Loucy (cell line): ENCODE results near the gene DLL3.

Source experiments
- H2AFZ ChIP-seq: fragments of 200-600 bp; sonication (generic); 2 replicates; pipeline ENCODE4 v1.6.0; 2016; ENCODE audit warnings: antibody characterized with exemption, mild to moderate bottlenecking, low read length, moderate library complexity
- H3F3A ChIP-seq: fragments of 200-600 bp; 2 replicates; pipeline ENCODE4 v1.6.0; 2016; ENCODE audit warnings: antibody characterized with exemption, low read depth, mild to moderate bottlenecking
- H3K27me3 ChIP-seq: fragments of 200-600 bp; sonication (generic); 2 replicates; pipeline ENCODE4 v1.6.1; 2014; ENCODE audit warnings: low read length, mild to moderate bottlenecking; ENCODE audit not compliant: insufficient read depth, poor library complexity, severe bottlenecking
- H3K36me3 ChIP-seq: fragments of 200-600 bp; sonication (generic); 2 replicates; pipeline ENCODE4 v1.6.1; 2016; ENCODE audit warnings: low read length; ENCODE audit not compliant: insufficient read depth
- H3K4me1 ChIP-seq: fragments of 200-600 bp; sonication (generic); 2 replicates; pipeline ENCODE4 v1.5.1; 2014; ENCODE audit warnings: low read length, mild to moderate bottlenecking; ENCODE audit not compliant: insufficient read depth, poor library complexity, severe bottlenecking
- H3K4me2 ChIP-seq: fragments of 200-600 bp; sonication (generic); 2 replicates; pipeline ENCODE4 v1.6.0; 2014; ENCODE audit warnings: antibody characterized with exemption, low read length, low read depth, mild to moderate bottlenecking; ENCODE audit not compliant: poor library complexity, severe bottlenecking
- H3K4me3 ChIP-seq: fragments of 200-600 bp; sonication (generic); 2 replicates; pipeline ENCODE4 v1.5.1; 2014; ENCODE audit warnings: low read length, mild to moderate bottlenecking, mixed read lengths; ENCODE audit not compliant: poor library complexity, severe bottlenecking
- H3K79me2 ChIP-seq: fragments of 200-600 bp; sonication (generic); 2 replicates; pipeline ENCODE4 v1.6.1; 2014; ENCODE audit warnings: low read length; ENCODE audit not compliant: insufficient read depth
- H3K9ac ChIP-seq: fragments of 200-600 bp; sonication (generic); 2 replicates; pipeline ENCODE4 v1.6.0; 2014; ENCODE audit warnings: mild to moderate bottlenecking, low read depth, low read length, moderate library complexity; ENCODE audit not compliant: poor library complexity, severe bottlenecking
- H3K9me2 ChIP-seq: fragments of 200-600 bp; sonication (generic); replicated peaks from 2 replicates; pipeline ENCODE4 v1.6.1; 2016; ENCODE audit warnings: low read depth, low read length, mixed read lengths
- H3K9me3 ChIP-seq: fragments of 200-600 bp; sonication (generic); 2 replicates; pipeline ENCODE4 v1.6.1; 2014; ENCODE audit warnings: mild to moderate bottlenecking, antibody characterized with exemption, low read length, low read depth; ENCODE audit not compliant: insufficient read depth
- H4K20me1 ChIP-seq: fragments of 200-600 bp; sonication (generic); 2 replicates; pipeline ENCODE4 v1.6.0; 2014; ENCODE audit warnings: antibody characterized with exemption, low read length, mild to moderate bottlenecking; ENCODE audit not compliant: insufficient read depth, poor library complexity, severe bottlenecking
- EZH2phosphoT487 ChIP-seq: fragments of 200-600 bp; IDR thresholded peaks from 2 replicates; pipeline ENCODE4 v1.6.1; 2018; ENCODE audit warnings: antibody characterized with exemption, mild to moderate bottlenecking, moderate library complexity, borderline replicate concordance
- TF ChIP-seq, protein P1 (sequence below): fragments of 200-600 bp; sonication (generic); conservative IDR thresholded peaks from 2 replicates; pipeline ENCODE4 v1.5.1; 2014; ENCODE audit warnings: mild to moderate bottlenecking, antibody characterized with exemption, low read length

DLL3 gene

DNA sequence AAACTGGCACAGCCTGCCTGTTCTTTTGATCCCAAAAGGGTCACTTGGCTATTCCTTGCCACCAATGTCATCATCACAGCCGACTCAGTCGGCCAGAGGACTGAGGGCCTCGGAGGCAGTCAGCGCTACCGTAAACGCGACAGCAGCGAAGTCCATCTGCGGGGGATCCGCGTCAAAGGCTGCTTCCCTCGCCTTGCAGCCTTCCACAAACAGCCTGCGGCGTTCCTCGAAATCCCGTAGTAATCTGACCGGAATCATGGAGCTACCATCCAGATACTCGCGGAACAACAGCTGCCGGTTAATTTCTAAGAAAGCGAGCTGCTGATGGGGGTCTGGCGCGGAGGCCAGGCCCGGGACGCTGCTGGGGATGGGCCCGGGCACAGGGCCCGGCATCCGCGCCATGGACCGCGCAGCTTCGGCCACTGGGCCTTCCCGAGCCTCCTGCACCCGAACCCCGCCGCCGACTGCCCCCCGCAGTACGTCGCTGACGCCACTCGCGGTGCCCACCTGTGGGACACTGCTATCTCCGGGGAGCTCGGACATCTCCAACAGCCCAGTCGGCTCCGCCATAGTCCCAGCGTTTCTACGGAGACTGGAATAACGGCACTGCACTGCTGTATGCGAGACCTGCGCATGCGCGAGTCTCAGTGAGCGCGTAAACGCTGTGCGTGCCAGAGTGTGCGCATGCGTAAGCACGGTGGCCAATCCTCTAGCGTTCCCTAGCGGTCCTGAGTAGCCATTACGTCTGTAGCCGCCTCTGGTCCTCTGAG is 33.7 kb downstream of the DLL3 start, which contains the start of gene EID2B:
Gene EID2B, minus strand, starts transcription at position 620 of the 770 bp plus-strand sequence. Its CDS starts 50 bp downstream, at position 570.
- Histone ChIP-seq H3K9me2 (no peaks in the 10 kb centered on the region), H3K9me3 (no peaks in the 10 kb centered on the region), H3K27me3 (no peaks in the 10 kb centered on the region), H3K79me2 (peaks cover 27% of the 10 kb centered on the region), H3K4me2 (peak within 1 kb of the TSS; percentile 69), H2AFZ (peak within 1 kb of the TSS; percentile 94), H3K4me1 (peaks cover 8% of the 10 kb centered on the region), H3K36me3 (no peaks in the 10 kb centered on the region), H3K4me3 (peak within 1 kb of the TSS; percentile 88), H4K20me1 (no peaks in the 10 kb centered on the region), H3F3A (no peaks in the 10 kb centered on the region), H3K9ac (peak within 1 kb of the TSS; percentile 86)
- TF ChIP-seq, protein P1, sequence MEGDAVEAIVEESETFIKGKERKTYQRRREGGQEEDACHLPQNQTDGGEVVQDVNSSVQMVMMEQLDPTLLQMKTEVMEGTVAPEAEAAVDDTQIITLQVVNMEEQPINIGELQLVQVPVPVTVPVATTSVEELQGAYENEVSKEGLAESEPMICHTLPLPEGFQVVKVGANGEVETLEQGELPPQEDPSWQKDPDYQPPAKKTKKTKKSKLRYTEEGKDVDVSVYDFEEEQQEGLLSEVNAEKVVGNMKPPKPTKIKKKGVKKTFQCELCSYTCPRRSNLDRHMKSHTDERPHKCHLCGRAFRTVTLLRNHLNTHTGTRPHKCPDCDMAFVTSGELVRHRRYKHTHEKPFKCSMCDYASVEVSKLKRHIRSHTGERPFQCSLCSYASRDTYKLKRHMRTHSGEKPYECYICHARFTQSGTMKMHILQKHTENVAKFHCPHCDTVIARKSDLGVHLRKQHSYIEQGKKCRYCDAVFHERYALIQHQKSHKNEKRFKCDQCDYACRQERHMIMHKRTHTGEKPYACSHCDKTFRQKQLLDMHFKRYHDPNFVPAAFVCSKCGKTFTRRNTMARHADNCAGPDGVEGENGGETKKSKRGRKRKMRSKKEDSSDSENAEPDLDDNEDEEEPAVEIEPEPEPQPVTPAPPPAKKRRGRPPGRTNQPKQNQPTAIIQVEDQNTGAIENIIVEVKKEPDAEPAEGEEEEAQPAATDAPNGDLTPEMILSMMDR = peak; percentile 91
- TF ChIP-seq EZH2phosphoT487 = no peak

DNA sequence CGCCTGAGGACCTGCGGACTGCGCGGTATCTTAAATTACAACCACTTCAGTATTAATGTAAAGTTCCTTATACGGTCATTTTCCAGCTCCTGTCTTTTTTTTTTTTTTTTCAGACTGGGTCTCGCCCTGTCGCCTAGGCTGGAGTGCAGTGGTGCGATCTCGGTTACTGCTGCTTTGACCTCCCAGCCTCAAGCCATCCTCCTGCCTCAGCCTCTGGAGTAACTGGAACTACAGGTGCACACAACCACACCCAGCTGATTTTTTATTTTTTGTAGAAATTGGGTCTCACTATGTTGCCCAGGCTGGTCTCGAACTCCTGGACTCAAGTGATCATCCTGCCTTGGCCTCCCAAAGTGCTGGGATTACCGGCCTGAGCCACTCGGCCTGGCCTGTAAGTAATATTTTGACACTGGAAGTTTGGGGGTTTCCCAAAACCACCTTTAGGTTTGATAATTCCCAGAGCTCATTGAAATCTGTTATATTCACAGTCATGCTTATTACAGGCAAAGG is 34.3 kb downstream of the DLL3 start:
- Histone ChIP-seq H3K4me2 (no peak overlapping the region), H3F3A (no peaks in the 10 kb centered on the region), H2AFZ (0 out of 2 replicates have a peak overlapping the region, but pooled peaks have one; percentile 34), H4K20me1 (no peaks in the 10 kb centered on the region), H3K9ac (no peak overlapping the region), H3K36me3 (no peaks in the 10 kb centered on the region), H3K27me3 (no peaks in the 10 kb centered on the region), H3K9me2 (no peaks in the 10 kb centered on the region), H3K9me3 (no peaks in the 10 kb centered on the region), H3K4me1 (peaks cover 8% of the 10 kb centered on the region), H3K4me3 (no peak overlapping the region), H3K79me2 (peaks cover 32% of the 10 kb centered on the region)
- no peak for TF ChIP-seq EZH2phosphoT487
- TF ChIP-seq, protein P1 = no peak

- Histone ChIP-seq H3K79me2 (peaks cover 40% of the 10 kb centered on the region), H3K9me2 (no peaks in the 10 kb centered on the region), H3K4me3 (no peak overlapping the region), H3K4me1 (peaks cover 15% of the 10 kb centered on the region), H3K4me2 (no peak overlapping the region), H3F3A (no peaks in the 10 kb centered on the region), H2AFZ (no peak overlapping the region), H3K9me3 (no peaks in the 10 kb centered on the region), H4K20me1 (peaks cover 6% of the 10 kb centered on the region), H3K36me3 (no peaks in the 10 kb centered on the region), H3K9ac (no peak overlapping the region), H3K27me3 (no peaks in the 10 kb centered on the region)
- TF ChIP-seq, protein P1 = no peak
- no peak for TF ChIP-seq EZH2phosphoT487
Observed at GRCh38 chr19:39533791-39534190, 35.0 kb downstream of the DLL3 start.
